ENCODE data around the gene NDUFV1.
"Not testable (repeated sequence)": the region's sequence is repeated elsewhere in the genome, so short reads cannot be mapped to it uniquely, and the experiment has no call there.

- TF ChIP-seq CTCF, EP300, POLR2A (IDR thresholded peaks at IDR 0.05): not testable (repeated sequence)
These were observed 2.6 kb upstream of the NDUFV1 start for GRCh38 chr11:67604119-67604518.

Data from sigmoid colon (tissue), 4 donors.